Neural cell (in vitro differentiated cells): ENCODE results near the gene TRIO. TPM values are rescaled to one million over a fixed set of nuclear protein-coding genes. Genes with fewer than 3 reads are reported as not detected.

Experiments used
- H2AFZ ChIP-seq: fragments of 200-600, 300-800 bp; sonication (generic), shearing (Covaris generic); 2 replicates; pipeline ENCODE4 v1.6.0; 2014; ENCODE audit warnings: low read depth, mild to moderate bottlenecking, antibody characterized with exemption, low read length, moderate library complexity
- H3F3A ChIP-seq: fragments of 200-600 bp; shearing (Covaris generic); 2 replicates; pipeline ENCODE4 v1.6.1; 2016; ENCODE audit warnings: mild to moderate bottlenecking, moderate library complexity, mixed read lengths, antibody characterized with exemption, low read length; ENCODE audit not compliant: insufficient read depth, poor library complexity, severe bottlenecking
- H3K27ac ChIP-seq: fragments of 200-600, 300-800 bp; sonication (generic), shearing (Covaris generic); 2 replicates; pipeline ENCODE4 v1.5.1; 2014; ENCODE audit warnings: mild to moderate bottlenecking, low read length, moderate library complexity
- H3K27me3 ChIP-seq: fragments of 300-800, 200-600 bp; sonication (generic), shearing (Covaris generic); 2 replicates; pipeline ENCODE4 v1.6.0; 2014; ENCODE audit warnings: mild to moderate bottlenecking, low read depth, low read length, moderate library complexity; ENCODE audit not compliant: insufficient read depth
- H3K36me3 ChIP-seq: fragments of 300-800, 200-600 bp; sonication (generic), shearing (Covaris generic); 2 replicates; pipeline ENCODE4 v1.5.1; 2014; ENCODE audit warnings: mild to moderate bottlenecking, antibody characterized with exemption, low read length, moderate library complexity; ENCODE audit not compliant: insufficient read depth
- H3K4me2 ChIP-seq: fragments of 300-800, 200-600 bp; sonication (generic), shearing (Covaris generic); 2 replicates; pipeline ENCODE4 v1.6.0; 2014; ENCODE audit warnings: mild to moderate bottlenecking, low read length
- H3K4me3 ChIP-seq: fragments of 300-800, 200-600 bp; sonication (generic), shearing (Covaris generic); 2 replicates; pipeline ENCODE4 v1.5.1; 2014; ENCODE audit warnings: mild to moderate bottlenecking, low read length, moderate library complexity
- H3K79me2 ChIP-seq: fragments of 200-600 bp; shearing (Covaris generic); replicated peaks from 2 replicates; pipeline ENCODE4 v1.6.0; 2014; ENCODE audit warnings: mild to moderate bottlenecking, low read length, moderate library complexity; ENCODE audit not compliant: insufficient read depth
- H3K9ac ChIP-seq: fragments of 300-800, 200-600 bp; sonication (generic), shearing (Covaris generic); 2 replicates; pipeline ENCODE4 v1.6.1; 2016; ENCODE audit warnings: mild to moderate bottlenecking, low read length, mixed read lengths
- H3K9me2 ChIP-seq: fragments of 200-600 bp; shearing (Covaris generic); 2 replicates; pipeline ENCODE4 v1.6.1; 2016; ENCODE audit warnings: mild to moderate bottlenecking, low read length, mixed read lengths; ENCODE audit not compliant: insufficient read depth
- H3K9me3 ChIP-seq: fragments of 200-600, 300-800 bp; sonication (generic), shearing (Covaris generic); 2 replicates; pipeline ENCODE4 v1.6.1; 2016; ENCODE audit warnings: mild to moderate bottlenecking, mixed run types, low read length, moderate library complexity, mixed read lengths
- H4K20me1 ChIP-seq: fragments of 200-600 bp; shearing (Covaris generic); 2 replicates; pipeline ENCODE4 v1.6.1; 2016; ENCODE audit warnings: mild to moderate bottlenecking, mixed run types; ENCODE audit not compliant: insufficient read depth
- CTCF ChIP-seq: fragments of 450-650 bp; IDR thresholded peaks from 2 replicates; pipeline ENCODE4 v1.5.1; 2014; ENCODE audit warnings: antibody characterized with exemption, mild to moderate bottlenecking, moderate library complexity; ENCODE audit not compliant: poor library complexity, severe bottlenecking
- EP300 ChIP-seq: fragments of 450-650 bp; conservative IDR thresholded peaks from 2 replicates; pipeline ENCODE4 v1.6.1; 2014; ENCODE audit warnings: antibody characterized with exemption, mild to moderate bottlenecking, moderate library complexity; ENCODE audit not compliant: poor library complexity, severe bottlenecking
- EZH2 ChIP-seq: fragments of 200-600, 300-800 bp; shearing (Covaris generic), sonication (generic); IDR thresholded peaks from 2 replicates; pipeline ENCODE4 v1.6.1; 2014; ENCODE audit warnings: antibody characterized with exemption, low read length, borderline replicate concordance, mild to moderate bottlenecking; ENCODE audit not compliant: insufficient read depth, poor library complexity, severe bottlenecking
- MXI1 ChIP-seq: fragments of 450-650 bp; conservative IDR thresholded peaks from 2 replicates; pipeline ENCODE4 v1.6.1; 2014; ENCODE audit warnings: antibody characterized with exemption, mild to moderate bottlenecking; ENCODE audit not compliant: poor library complexity, severe bottlenecking
- POLR2AphosphoS5 ChIP-seq: IDR thresholded peaks from 2 replicates; pipeline ENCODE4 v1.6.1; 2012
- RAD21 ChIP-seq: fragments of 450-650 bp; conservative IDR thresholded peaks from 2 replicates; pipeline ENCODE4 v1.6.1; 2014; ENCODE audit warnings: antibody characterized with exemption, mild to moderate bottlenecking, moderate library complexity
- SMC3 ChIP-seq: fragments of 450-650 bp; conservative IDR thresholded peaks from 2 replicates; pipeline ENCODE4 v1.6.1; 2014; ENCODE audit warnings: antibody characterized with exemption, mild to moderate bottlenecking, moderate library complexity; ENCODE audit not compliant: poor library complexity
- TAF1 ChIP-seq: IDR thresholded peaks from 2 replicates; pipeline ENCODE4 v1.6.1; 2012; ENCODE audit warnings: low read depth
- polyA plus RNA-seq: library from polyadenylated mRNA; depleted of rRNA; stranded (reverse); fragments of >200 nt; gene quantifications from 2 replicates; pipeline ENCODE4 v1.2.3, GENCODE V29; 2014
- TF ChIP-seq, protein P1 (sequence below): IDR thresholded peaks from 2 replicates; pipeline ENCODE4 v1.6.1; 2012; ENCODE audit warnings: borderline replicate concordance

Gene TRIO
- polyA plus RNA-seq, 1 donor from 2014 or later: 168 TPM

DNA sequence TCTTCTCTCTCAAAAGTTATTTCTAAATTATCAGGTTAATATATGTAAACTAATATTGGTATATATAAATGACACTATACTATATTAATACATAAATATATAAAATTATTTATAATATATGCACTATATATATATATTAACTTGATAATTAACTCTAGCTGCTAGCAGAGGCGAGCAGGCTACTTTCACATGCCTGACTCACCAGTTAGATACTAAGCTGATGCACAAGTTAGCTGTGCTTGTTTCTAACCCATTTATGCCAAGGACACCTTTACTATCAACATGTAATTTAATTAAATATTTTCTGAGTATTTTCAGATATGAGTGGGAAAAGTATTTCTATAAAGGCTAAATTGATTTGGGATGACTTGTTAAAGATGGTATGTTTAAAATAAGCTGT lies 70.1 kb downstream of the TRIO start:
- Histone ChIP-seq H4K20me1 (peaks cover 24% of the 10 kb centered on the region), H2AFZ (no peak overlapping the region), H3K27me3 (no peaks in the 10 kb centered on the region), H3K4me3 (peak overlapping the region; percentile 22), H3K4me2 (no peak overlapping the region), H3K36me3 (no peaks in the 10 kb centered on the region), H3K9me2 (no peaks in the 10 kb centered on the region), H3K27ac (no peak overlapping the region), H3K79me2 (peaks cover 95% of the 10 kb centered on the region), H3K9me3 (no peaks in the 10 kb centered on the region), H3F3A (no peaks in the 10 kb centered on the region), H3K9ac (no peak overlapping the region)
- TF ChIP-seq POLR2AphosphoS5: no peak
- TF ChIP-seq TAF1: no peak
- TF ChIP-seq MXI1: no peak
- TF ChIP-seq, protein P1, sequence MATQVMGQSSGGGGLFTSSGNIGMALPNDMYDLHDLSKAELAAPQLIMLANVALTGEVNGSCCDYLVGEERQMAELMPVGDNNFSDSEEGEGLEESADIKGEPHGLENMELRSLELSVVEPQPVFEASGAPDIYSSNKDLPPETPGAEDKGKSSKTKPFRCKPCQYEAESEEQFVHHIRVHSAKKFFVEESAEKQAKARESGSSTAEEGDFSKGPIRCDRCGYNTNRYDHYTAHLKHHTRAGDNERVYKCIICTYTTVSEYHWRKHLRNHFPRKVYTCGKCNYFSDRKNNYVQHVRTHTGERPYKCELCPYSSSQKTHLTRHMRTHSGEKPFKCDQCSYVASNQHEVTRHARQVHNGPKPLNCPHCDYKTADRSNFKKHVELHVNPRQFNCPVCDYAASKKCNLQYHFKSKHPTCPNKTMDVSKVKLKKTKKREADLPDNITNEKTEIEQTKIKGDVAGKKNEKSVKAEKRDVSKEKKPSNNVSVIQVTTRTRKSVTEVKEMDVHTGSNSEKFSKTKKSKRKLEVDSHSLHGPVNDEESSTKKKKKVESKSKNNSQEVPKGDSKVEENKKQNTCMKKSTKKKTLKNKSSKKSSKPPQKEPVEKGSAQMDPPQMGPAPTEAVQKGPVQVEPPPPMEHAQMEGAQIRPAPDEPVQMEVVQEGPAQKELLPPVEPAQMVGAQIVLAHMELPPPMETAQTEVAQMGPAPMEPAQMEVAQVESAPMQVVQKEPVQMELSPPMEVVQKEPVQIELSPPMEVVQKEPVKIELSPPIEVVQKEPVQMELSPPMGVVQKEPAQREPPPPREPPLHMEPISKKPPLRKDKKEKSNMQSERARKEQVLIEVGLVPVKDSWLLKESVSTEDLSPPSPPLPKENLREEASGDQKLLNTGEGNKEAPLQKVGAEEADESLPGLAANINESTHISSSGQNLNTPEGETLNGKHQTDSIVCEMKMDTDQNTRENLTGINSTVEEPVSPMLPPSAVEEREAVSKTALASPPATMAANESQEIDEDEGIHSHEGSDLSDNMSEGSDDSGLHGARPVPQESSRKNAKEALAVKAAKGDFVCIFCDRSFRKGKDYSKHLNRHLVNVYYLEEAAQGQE: no peak
- TF ChIP-seq EZH2: no peak
- no peak for TF ChIP-seq SMC3
- no peak for TF ChIP-seq EP300
- TF ChIP-seq CTCF: no peak
- no peak for TF ChIP-seq RAD21

DNA sequence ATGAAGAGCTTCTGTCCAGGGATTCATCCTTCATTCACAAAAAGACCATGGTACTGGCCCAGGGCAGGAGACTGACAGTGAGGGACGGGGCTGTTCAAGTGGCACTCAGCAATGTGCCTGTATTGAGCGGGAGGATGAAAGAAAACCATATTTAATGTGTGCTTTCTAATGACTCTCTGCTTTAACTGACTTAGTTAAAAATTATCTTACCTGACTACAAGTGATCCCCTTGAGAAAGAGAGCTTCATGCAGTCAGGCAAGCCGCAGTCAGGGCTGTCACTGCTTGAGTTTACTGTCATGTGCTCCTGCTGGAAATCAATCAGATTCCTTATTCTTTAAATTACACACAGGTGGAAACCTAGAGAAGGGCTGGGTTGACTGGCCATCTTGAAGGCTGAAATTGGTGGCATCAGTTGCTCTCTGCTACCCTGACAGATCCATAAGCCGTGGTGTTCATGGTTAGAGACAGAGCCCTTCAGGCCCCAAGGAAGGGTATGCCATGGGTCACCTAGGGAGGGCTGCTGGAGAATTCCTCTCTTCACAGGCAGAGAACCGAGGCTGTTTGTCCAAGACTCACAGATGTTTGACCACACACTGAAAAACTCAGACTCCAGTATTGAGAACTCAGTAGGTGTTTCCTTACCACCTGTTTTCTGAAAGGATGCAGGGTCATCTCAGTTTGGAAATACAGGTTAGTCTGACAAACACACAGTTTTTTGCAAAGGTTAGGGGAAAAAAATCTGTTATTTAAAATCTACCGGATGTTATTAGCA lies 70.9 kb downstream of the TRIO start:
- H3K36me3 ChIP-seq: no peaks in the 10 kb centered on the region
- TF ChIP-seq, protein P1: no peak
- no peak overlapping the region for H2AFZ ChIP-seq
- no peaks in the 10 kb centered on the region for H3K9me2 ChIP-seq
- H3K27me3 ChIP-seq: no peaks in the 10 kb centered on the region
- H4K20me1 ChIP-seq: peaks cover 21% of the 10 kb centered on the region
- peak overlapping the region; percentile 22 for H3K4me3 ChIP-seq
- H3F3A ChIP-seq: no peaks in the 10 kb centered on the region
- peak overlapping the region; percentile 46 for H3K4me2 ChIP-seq
- no peak overlapping the region for H3K27ac ChIP-seq
- H3K9me3 ChIP-seq: no peaks in the 10 kb centered on the region
- H3K9ac ChIP-seq: no peak overlapping the region
- H3K79me2 ChIP-seq: peaks cover 95% of the 10 kb centered on the region
